ENCODE data around the gene MAVS.

MAVS gene

DNA sequence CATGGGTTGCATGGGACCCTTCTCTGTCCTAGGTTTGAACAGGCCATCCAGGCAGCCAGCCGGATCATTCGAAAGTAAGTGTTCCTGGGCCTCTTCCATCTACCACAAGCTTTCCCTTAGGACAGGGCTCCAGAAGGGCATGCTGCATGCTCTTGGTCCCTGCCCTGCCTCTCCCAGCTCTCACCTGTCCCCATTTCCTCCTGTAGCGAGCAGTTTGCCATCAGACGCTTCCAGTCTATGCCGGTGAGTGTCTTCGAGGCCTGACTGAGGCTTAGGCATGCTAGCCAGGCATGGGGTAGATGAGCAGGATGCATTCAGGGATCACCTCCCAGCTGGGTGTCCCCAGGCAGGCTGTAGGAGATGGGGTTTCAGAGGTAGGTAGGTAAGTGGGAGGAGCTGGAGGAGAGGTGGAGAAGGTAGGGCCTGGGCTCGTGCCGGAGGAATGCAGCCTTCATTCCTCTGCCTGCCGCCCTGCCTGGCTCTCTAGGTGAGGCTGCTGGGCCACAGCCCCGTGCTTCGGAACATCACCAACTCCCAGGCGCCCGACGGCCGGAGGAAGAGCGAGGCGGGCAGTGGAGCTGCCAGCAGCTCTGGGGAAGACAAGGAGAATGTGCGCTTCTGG is 46.3 kb upstream of the MAVS start:
- CTCF ChIA-PET = interaction anchor here (0.5 to 0.9 kb wide), 3 partner anchors 9 to 20 kb away, joined by 3 to 5 read pairs (median 5); partner anchors contain the start of gene AP5S1
- POLR2A ChIA-PET = interaction anchor here (0.7 to 1.7 kb wide), 2 partner anchors 14 to 117 kb away, joined by 3 to 7 read pairs; partner anchors contain the start of gene CENPB
- no peak for DNase-seq (ENCODE audit: extremely low spot score)
- TF ChIP-seq LEF1 (IDR thresholded peaks at IDR 0.05; ENCODE audit: borderline replicate concordance) = no peak
- TF ChIP-seq, protein P1, sequence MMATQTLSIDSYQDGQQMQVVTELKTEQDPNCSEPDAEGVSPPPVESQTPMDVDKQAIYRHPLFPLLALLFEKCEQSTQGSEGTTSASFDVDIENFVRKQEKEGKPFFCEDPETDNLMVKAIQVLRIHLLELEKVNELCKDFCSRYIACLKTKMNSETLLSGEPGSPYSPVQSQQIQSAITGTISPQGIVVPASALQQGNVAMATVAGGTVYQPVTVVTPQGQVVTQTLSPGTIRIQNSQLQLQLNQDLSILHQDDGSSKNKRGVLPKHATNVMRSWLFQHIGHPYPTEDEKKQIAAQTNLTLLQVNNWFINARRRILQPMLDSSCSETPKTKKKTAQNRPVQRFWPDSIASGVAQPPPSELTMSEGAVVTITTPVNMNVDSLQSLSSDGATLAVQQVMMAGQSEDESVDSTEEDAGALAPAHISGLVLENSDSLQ (IDR thresholded peaks at IDR 0.05) = no peak
- no peak for TF ChIP-seq ZNF384 (IDR thresholded peaks at IDR 0.05)
- no peak for TF ChIP-seq ELF4 (IDR thresholded peaks at IDR 0.05)
- no peak for TF ChIP-seq SP1 (IDR thresholded peaks at IDR 0.05)
- TF ChIP-seq FOXA1 (IDR thresholded peaks at IDR 0.05) = no peak
- TF ChIP-seq FOXK2 (IDR thresholded peaks at IDR 0.05) = no peak
- no peak for TF ChIP-seq CTBP1 (IDR thresholded peaks at IDR 0.05; ENCODE audit: borderline replicate concordance)
- TF ChIP-seq L3MBTL2 (conservative IDR thresholded peaks at IDR 0.05) = no peak
- no peak for TF ChIP-seq HDGF (IDR thresholded peaks at IDR 0.05; ENCODE audit: borderline replicate concordance)
- TF ChIP-seq BHLHE40 (IDR thresholded peaks at IDR 0.05; ENCODE audit: borderline replicate concordance) = no peak
- no peak for TF ChIP-seq SUZ12 (IDR thresholded peaks at IDR 0.05)
- TF ChIP-seq ARNT (IDR thresholded peaks at IDR 0.05) = no peak
- TF ChIP-seq TARDBP (IDR thresholded peaks at IDR 0.05) = no peak
- no peak for TF ChIP-seq FOXM1 (IDR thresholded peaks at IDR 0.05; ENCODE audit: borderline replicate concordance)
- no peak for TF ChIP-seq NFRKB (IDR thresholded peaks at IDR 0.05)

DNA sequence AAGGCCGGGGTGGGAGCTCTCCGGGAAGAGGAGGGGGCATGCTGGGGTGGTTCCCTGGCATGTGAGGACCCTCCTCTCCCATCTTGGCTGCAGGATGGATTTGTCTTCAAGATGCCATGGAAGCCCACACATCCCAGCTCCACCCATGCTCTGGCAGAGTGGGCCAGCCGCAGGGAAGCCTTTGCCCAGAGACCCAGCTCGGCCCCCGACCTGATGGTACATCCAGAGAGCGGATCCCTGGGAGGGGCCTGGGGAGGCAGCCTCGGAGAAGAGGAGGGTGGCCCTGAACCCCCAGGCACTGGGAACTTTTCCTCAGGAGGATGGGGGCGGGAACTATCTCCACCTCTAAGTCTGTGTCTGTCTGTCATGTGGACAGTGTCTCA is 45.8 kb upstream of the MAVS start:
- TF ChIP-seq CTBP1 (IDR thresholded peaks at IDR 0.05; ENCODE audit: borderline replicate concordance) (no peak), BHLHE40 (IDR thresholded peaks at IDR 0.05; ENCODE audit: borderline replicate concordance) (no peak), SP1 (IDR thresholded peaks at IDR 0.05) (no peak), NFRKB (IDR thresholded peaks at IDR 0.05) (no peak), LEF1 (IDR thresholded peaks at IDR 0.05; ENCODE audit: borderline replicate concordance) (no peak), FOXK2 (IDR thresholded peaks at IDR 0.05) (no peak), ARNT (IDR thresholded peaks at IDR 0.05) (no peak), FOXM1 (IDR thresholded peaks at IDR 0.05; ENCODE audit: borderline replicate concordance) (no peak), L3MBTL2 (conservative IDR thresholded peaks at IDR 0.05) (no peak), ZNF384 (IDR thresholded peaks at IDR 0.05) (no peak), SUZ12 (IDR thresholded peaks at IDR 0.05) (no peak), TARDBP (IDR thresholded peaks at IDR 0.05) (no peak)
- TF ChIP-seq, protein P1 (IDR thresholded peaks at IDR 0.05) = no peak
- ChIA-PET CTCF (interaction anchor here (0.5 to 0.8 kb wide), 3 partner anchors 9 to 20 kb away, joined by 3 to 5 read pairs (median 4); partner anchors contain the start of gene AP5S1), POLR2A (interaction anchor here (0.7 to 1.7 kb wide), 2 partner anchors 15 to 116 kb away, joined by 3 to 7 read pairs; partner anchors contain the start of gene CENPB)
- DNase-seq (ENCODE audit: extremely low spot score) = no peak

DNA sequence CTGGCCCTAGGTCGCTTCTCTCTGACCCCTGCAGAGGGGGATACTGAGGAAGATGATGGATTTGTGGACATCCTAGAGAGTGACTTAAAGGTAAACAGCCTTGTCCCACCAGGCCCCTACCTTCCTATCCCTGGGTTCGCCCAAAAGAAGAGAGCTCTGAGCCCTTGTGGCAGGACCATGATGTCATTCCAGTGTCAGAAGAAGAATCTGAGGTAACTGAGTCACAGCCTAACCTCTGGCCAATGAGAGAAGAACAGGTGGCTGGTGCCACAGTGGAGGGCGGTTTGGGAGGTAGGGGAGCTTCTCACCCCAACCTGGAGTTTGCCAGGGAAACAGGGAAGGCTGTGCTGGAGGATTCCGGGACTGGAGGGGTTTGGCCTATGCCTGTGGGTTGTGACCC is 45.3 kb upstream of the MAVS start:
- ChIA-PET CTCF (interaction anchor here (0.6 to 0.8 kb wide), 2 partner anchors 8 to 19 kb away, joined by 4 to 5 read pairs; partner anchors contain the start of gene AP5S1), POLR2A (interaction anchor here (1.7 kb wide), 1 partner anchor 15 kb away, joined by 7 read pairs; the partner anchor contains the start of gene CENPB)
- no peak for TF ChIP-seq SP1 (IDR thresholded peaks at IDR 0.05)
- TF ChIP-seq NFRKB (IDR thresholded peaks at IDR 0.05) = no peak
- DNase-seq (ENCODE audit: extremely low spot score) = no peak

DNA sequence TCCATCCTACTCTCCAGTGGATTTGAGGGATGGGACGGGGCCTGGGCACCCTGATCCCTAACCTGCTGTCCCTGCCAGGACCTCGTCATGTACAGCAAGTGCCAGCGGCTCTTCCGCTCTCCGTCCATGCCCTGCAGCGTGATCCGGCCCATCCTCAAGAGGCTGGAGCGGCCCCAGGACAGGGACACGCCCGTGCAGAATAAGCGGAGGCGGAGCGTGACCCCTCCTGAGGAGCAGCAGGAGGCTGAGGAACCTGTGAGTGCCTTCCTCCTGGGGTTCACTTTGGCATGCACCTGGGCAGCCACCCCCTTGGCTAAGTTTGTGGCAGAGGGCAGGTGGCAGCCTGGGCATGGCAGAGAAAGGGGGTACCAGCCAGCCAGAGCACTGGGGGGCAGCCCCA is 44.8 kb upstream of the MAVS start:
- CTCF ChIA-PET = interaction anchor here (0.8 kb wide), 1 partner anchor 19 kb away, joined by 4 read pairs; the partner anchor contains the start of gene AP5S1

DNA sequence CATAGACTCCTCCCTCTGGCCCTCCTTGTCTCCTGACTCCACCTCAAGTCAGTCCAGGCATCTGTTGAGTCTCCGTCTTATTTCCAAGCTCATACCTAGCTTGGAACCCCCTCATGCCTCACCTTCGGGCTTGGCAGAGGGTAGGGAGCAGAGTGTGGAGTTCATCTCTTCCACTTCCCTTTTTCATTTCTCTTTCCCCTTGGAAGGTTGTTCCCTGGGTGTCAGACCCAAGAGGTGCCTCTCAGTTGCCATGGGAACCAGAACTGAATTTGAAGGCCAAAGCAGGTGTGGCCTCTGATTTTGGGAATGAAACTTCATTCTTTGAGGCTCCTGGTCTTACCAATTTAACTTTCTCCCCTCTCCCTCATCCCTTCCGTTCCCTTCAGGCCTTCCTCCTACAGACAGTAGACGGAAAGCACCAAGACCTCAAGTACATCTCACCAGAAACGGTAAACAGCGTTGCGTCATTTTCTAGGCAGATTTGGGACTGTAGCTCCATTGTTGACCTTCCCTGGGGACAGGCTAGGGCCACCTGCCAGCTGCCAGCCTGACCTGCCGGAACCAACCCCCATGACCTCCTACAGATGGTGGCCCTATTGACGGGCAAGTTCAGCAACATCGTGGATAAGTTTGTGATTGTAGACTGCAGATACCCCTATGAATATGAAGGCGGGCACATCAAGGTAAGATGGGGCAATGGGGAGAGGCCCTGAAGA is 44.0 kb upstream of the MAVS start:
- DNase-seq (ENCODE audit: extremely low spot score) = no peak
- ChIA-PET CTCF (no interaction called here), POLR2A (no interaction called here)
- TF ChIP-seq, protein P1 (IDR thresholded peaks at IDR 0.05) = no peak
- TF ChIP-seq L3MBTL2 (conservative IDR thresholded peaks at IDR 0.05) (no peak), SP1 (IDR thresholded peaks at IDR 0.05) (no peak), ELF4 (IDR thresholded peaks at IDR 0.05) (no peak), FOXA1 (IDR thresholded peaks at IDR 0.05) (no peak), TARDBP (IDR thresholded peaks at IDR 0.05) (no peak), ARNT (IDR thresholded peaks at IDR 0.05) (no peak), ZNF384 (IDR thresholded peaks at IDR 0.05) (no peak), FOXK2 (IDR thresholded peaks at IDR 0.05) (no peak), NFRKB (IDR thresholded peaks at IDR 0.05) (no peak), LEF1 (IDR thresholded peaks at IDR 0.05; ENCODE audit: borderline replicate concordance) (no peak), HDGF (IDR thresholded peaks at IDR 0.05; ENCODE audit: borderline replicate concordance) (no peak), FOXM1 (IDR thresholded peaks at IDR 0.05; ENCODE audit: borderline replicate concordance) (no peak), SUZ12 (IDR thresholded peaks at IDR 0.05) (no peak), CTBP1 (IDR thresholded peaks at IDR 0.05; ENCODE audit: borderline replicate concordance) (no peak), BHLHE40 (IDR thresholded peaks at IDR 0.05; ENCODE audit: borderline replicate concordance) (no peak)

More for the DNA sequence above, 44.8 kb upstream of the MAVS start:
- DNase-seq (ENCODE audit: extremely low spot score) = no peak
- TF ChIP-seq NFRKB (IDR thresholded peaks at IDR 0.05) (no peak), LEF1 (IDR thresholded peaks at IDR 0.05; ENCODE audit: borderline replicate concordance) (no peak), L3MBTL2 (conservative IDR thresholded peaks at IDR 0.05) (no peak), HDGF (IDR thresholded peaks at IDR 0.05; ENCODE audit: borderline replicate concordance) (no peak), ZNF384 (IDR thresholded peaks at IDR 0.05) (no peak)
- POLR2A ChIA-PET = no interaction called here
